CD14-positive monocyte (primary cell): ENCODE results near the gene LRRTM4. TPM values are rescaled to one million over a fixed set of nuclear protein-coding genes. Genes with fewer than 3 reads are reported as not detected.
"Not testable (repeated sequence)": the region's sequence is repeated elsewhere in the genome, so short reads cannot be mapped to it uniquely, and the experiment has no call there.

Experiments used
- DNase-seq, 3 donors: peaks; one replicate each; pipeline ENCODE4 v3.0.0-alpha.2; 2011 to 2022
- H2AFZ ChIP-seq: 2 replicates; pipeline ENCODE4 v1.6.0; 2012; ENCODE audit warnings: mild to moderate bottlenecking, low read depth, low read length, inconsistent platforms; ENCODE audit not compliant: insufficient read depth, poor library complexity, severe bottlenecking
- H3K27ac ChIP-seq, 2 donors: 1 replicate in 1 of 2; 2 replicates in 1 of 2; pipeline ENCODE4 v1.5.1; 2012 to 2013; ENCODE audit warnings: low read length in 2 of 2, control low read depth in 1 of 2, inconsistent platforms in 1 of 2, low read depth in 1 of 2, mild to moderate bottlenecking in 1 of 2
- H3K27me3 ChIP-seq, 2 donors: one replicate each; pipeline versions ENCODE4 v1.6.0 to v1.6.1; 2011 to 2013; ENCODE audit warnings: low read length in 2 of 2; ENCODE audit not compliant: control insufficient read depth in 2 of 2, insufficient read depth in 2 of 2
- H3K36me3 ChIP-seq, 2 donors: replicated peaks in 1 of 2; 1 replicate in 1 of 2; 2 replicates in 1 of 2; pipeline versions ENCODE4 v1.5.1 to v1.6.1; 2012 to 2013; ENCODE audit warnings: low read length in 2 of 2, control low read depth in 1 of 2, inconsistent platforms in 1 of 2, mild to moderate bottlenecking in 1 of 2; ENCODE audit not compliant: insufficient read depth in 2 of 2, control insufficient read depth in 1 of 2
- H3K4me1 ChIP-seq, 2 donors: 1 replicate in 1 of 2; 2 replicates in 1 of 2; pipeline versions ENCODE4 v1.5.1 to v1.6.1; 2012 to 2013; ENCODE audit warnings: low read length in 2 of 2, control low read depth in 1 of 2, inconsistent platforms in 1 of 2, mild to moderate bottlenecking in 1 of 2, moderate library complexity in 1 of 2; ENCODE audit not compliant: insufficient read depth in 2 of 2, control insufficient read depth in 1 of 2
- H3K4me2 ChIP-seq: replicated peaks from 2 replicates; pipeline ENCODE3; 2012; ENCODE audit warnings: low read length, moderate library complexity, mild to moderate bottlenecking; ENCODE audit not compliant: poor library complexity, severe bottlenecking; ENCODE audit errors: extremely low read depth
- H3K4me3 ChIP-seq, 3 experiments: fragments of 200-600 bp in 1 of 3; sonication (generic) in 1 of 3; replicated peaks in 1 of 3; 1 replicate in 2 of 3; 2 replicates in 1 of 3; pipeline ENCODE4 v1.5.1; 2011 to 2013; ENCODE audit warnings: low read length in 3 of 3, mild to moderate bottlenecking in 3 of 3, control low read depth in 2 of 3, low read depth in 2 of 3, inconsistent platforms in 1 of 3, moderate library complexity in 1 of 3
- H3K79me2 ChIP-seq: 2 replicates; pipeline ENCODE4 v1.6.0; 2012; ENCODE audit warnings: mild to moderate bottlenecking, control low read depth, inconsistent platforms, low read length, moderate library complexity; ENCODE audit not compliant: insufficient read depth
- H3K9ac ChIP-seq: 2 replicates; pipeline ENCODE4 v1.6.0; 2017; ENCODE audit warnings: low read length, mild to moderate bottlenecking; ENCODE audit not compliant: insufficient read depth, poor library complexity, severe bottlenecking
- H3K9me3 ChIP-seq, 2 donors: replicated peaks in 1 of 2; 1 replicate in 1 of 2; 2 replicates in 1 of 2; pipeline versions ENCODE4 v1.5.1 to v1.6.1; 2012 to 2013; ENCODE audit warnings: low read length in 2 of 2, control low read depth in 1 of 2; ENCODE audit not compliant: control insufficient read depth in 1 of 2, insufficient read depth in 1 of 2
- H4K20me1 ChIP-seq: 2 replicates; pipeline ENCODE4 v1.6.0; 2012; ENCODE audit warnings: mild to moderate bottlenecking, low read length, control low read depth, moderate library complexity; ENCODE audit not compliant: insufficient read depth
- H3K27ac Mint-ChIP-seq, 7 donors: one replicate each; pipeline ENCODE4 v1.8.0; 2020; ENCODE audit warnings: mild to moderate bottlenecking in 7 of 7, mixed read lengths in 7 of 7, moderate library complexity in 6 of 7, inconsistent platforms in 2 of 7
- H3K27me3 Mint-ChIP-seq, 3 donors: one replicate each; pipeline ENCODE4 v1.8.0; 2021 to 2022; ENCODE audit warnings: low read depth in 3 of 3, mild to moderate bottlenecking in 3 of 3, mixed read lengths in 3 of 3, moderate library complexity in 3 of 3, inconsistent platforms in 1 of 3
- H3K36me3 Mint-ChIP-seq, 2 donors: one replicate each; pipeline ENCODE4 v1.8.0; 2020; ENCODE audit warnings: mixed read lengths in 2 of 2, inconsistent platforms in 1 of 2, mild to moderate bottlenecking in 1 of 2
- H3K4me1 Mint-ChIP-seq: one replicate; pipeline ENCODE4 v1.8.0; 2020; ENCODE audit warnings: mild to moderate bottlenecking, mixed read lengths
- H3K4me3 Mint-ChIP-seq, 2 donors: one replicate each; pipeline ENCODE4 v1.8.0; 2020; ENCODE audit warnings: mild to moderate bottlenecking in 2 of 2, mixed read lengths in 2 of 2, moderate library complexity in 1 of 2
- H3K9me3 Mint-ChIP-seq, 7 donors: one replicate each; pipeline ENCODE4 v1.8.0; 2020 to 2022; ENCODE audit warnings: mixed read lengths in 7 of 7, mild to moderate bottlenecking in 6 of 7, moderate library complexity in 6 of 7, inconsistent platforms in 2 of 7
- WGBS: methylation state at CpG from one replicate; pipeline ENCODE4 v1.1.5; 2013; ENCODE audit warnings: missing lambda C conversion rate; ENCODE audit not compliant: insufficient coverage; 5-methylcytosine and 5-hydroxymethylcytosine counted together
- intact Hi-C, 2 donors: fragments of 100-400 bp; cut with micrococcal nuclease; formaldehyde crosslinking; loops; one replicate each; pipeline versions ENCODE4 v1.15.0 to v1.15.1; 2023
- polyA plus RNA-seq, 3 donors: library from polyadenylated mRNA; depleted of rRNA in 1 of 3; unstranded in 2 of 3; stranded (reverse) in 1 of 3; fragments of 300-500 nt in 2 of 3; fragments of >200 nt in 1 of 3; fragmentation: Illumina TruSeq in 2 of 3; gene quantifications; 1 replicate in 2 of 3; 2 replicates in 1 of 3; pipeline ENCODE4 v1.2.3, GENCODE V29; 2012 to 2021
- TF ChIP-seq, protein P1 (sequence below): fragments of 200-600 bp; IDR thresholded peaks from one replicate; pipeline ENCODE4 v1.8.0; 2022; ENCODE audit warnings: antibody characterized with exemption, mild to moderate bottlenecking

The LRRTM4 gene
- polyA plus RNA-seq, 3 donors = not detected

DNA sequence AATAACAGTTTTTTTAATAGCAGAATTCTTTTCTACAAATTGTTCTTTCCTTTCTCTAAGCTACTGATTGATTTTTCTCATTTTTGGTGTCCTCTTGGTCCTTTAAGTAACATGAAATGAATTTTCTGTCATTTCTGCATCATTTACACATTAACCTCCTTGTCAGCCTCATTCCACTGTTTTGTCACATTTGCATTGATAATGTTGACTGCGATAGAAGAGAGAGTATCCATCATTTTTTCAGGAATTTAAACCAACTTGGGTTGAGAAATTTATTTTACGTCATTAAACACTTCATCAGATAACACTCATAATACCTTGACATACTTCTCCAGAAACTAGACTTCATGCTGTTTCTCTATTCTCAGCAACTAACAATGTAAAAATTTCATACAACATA is 422.2 kb downstream of the LRRTM4 start:
- no peaks in the 10 kb centered on the region for H3K9me3 ChIP-seq
- DNase-seq = no peak
- TF ChIP-seq, protein P1, sequence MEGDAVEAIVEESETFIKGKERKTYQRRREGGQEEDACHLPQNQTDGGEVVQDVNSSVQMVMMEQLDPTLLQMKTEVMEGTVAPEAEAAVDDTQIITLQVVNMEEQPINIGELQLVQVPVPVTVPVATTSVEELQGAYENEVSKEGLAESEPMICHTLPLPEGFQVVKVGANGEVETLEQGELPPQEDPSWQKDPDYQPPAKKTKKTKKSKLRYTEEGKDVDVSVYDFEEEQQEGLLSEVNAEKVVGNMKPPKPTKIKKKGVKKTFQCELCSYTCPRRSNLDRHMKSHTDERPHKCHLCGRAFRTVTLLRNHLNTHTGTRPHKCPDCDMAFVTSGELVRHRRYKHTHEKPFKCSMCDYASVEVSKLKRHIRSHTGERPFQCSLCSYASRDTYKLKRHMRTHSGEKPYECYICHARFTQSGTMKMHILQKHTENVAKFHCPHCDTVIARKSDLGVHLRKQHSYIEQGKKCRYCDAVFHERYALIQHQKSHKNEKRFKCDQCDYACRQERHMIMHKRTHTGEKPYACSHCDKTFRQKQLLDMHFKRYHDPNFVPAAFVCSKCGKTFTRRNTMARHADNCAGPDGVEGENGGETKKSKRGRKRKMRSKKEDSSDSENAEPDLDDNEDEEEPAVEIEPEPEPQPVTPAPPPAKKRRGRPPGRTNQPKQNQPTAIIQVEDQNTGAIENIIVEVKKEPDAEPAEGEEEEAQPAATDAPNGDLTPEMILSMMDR = no peak
- H3K9ac ChIP-seq = no peak overlapping the region
- H2AFZ ChIP-seq = no peak overlapping the region
- no peaks in the 10 kb centered on the region for H3K27me3 Mint-ChIP-seq
- WGBS = no CpG with 5 or more reads among the region's 2 CpGs
- H3K79me2 ChIP-seq = no peaks in the 10 kb centered on the region
- no peak overlapping the region for H3K4me2 ChIP-seq
- H3K36me3 Mint-ChIP-seq = no peaks in the 10 kb centered on the region
- no peaks in the 10 kb centered on the region for H3K4me1 ChIP-seq
- no peaks in the 10 kb centered on the region for H3K4me1 Mint-ChIP-seq
- no peak overlapping the region for H3K4me3 ChIP-seq
- intact Hi-C loops = no loop called here
- H3K27ac ChIP-seq = no peak overlapping the region
- H3K27ac Mint-ChIP-seq = no peak overlapping the region
- H4K20me1 ChIP-seq = no peaks in the 10 kb centered on the region
- H3K36me3 ChIP-seq = no peaks in the 10 kb centered on the region
- peaks cover 0 to 5% (median 3%) of the 10 kb centered on the region in 7 donors for H3K9me3 Mint-ChIP-seq
- H3K4me3 Mint-ChIP-seq = no peak overlapping the region
- no peaks in the 10 kb centered on the region for H3K27me3 ChIP-seq

DNA sequence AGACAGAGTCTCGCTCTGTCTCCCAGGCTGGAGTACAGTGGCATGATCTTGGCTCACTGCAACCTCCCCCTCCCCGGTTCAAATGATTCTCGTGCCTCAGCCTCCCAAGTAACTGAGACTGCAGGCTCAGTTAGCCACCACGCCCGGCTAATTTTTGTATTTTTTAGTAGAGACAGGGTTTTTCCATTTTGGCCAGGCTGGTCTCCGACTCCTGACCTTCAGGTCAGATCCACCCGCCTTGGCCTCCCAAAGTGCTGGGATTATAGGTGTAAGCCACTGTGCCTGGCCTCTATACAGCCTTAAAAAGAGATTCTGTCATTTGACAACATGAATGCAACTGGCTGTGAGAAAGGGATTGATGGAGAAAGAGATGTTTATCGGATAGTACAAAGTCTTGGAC is 426.7 kb downstream of the LRRTM4 start:
- H2AFZ ChIP-seq, H3K9me3 Mint-ChIP-seq, H3K4me2 ChIP-seq, H3K4me3 Mint-ChIP-seq, H3K9me3 ChIP-seq, H3K36me3 Mint-ChIP-seq, H3K27ac ChIP-seq, H3K4me1 Mint-ChIP-seq, DNase-seq, H3K4me1 ChIP-seq, H3K27ac Mint-ChIP-seq, H4K20me1 ChIP-seq, intact Hi-C loops, H3K4me3 ChIP-seq, H3K79me2 ChIP-seq, H3K27me3 Mint-ChIP-seq, H3K27me3 ChIP-seq, H3K36me3 ChIP-seq, H3K9ac ChIP-seq: not testable (repeated sequence)
- WGBS = 87% methylated on average over 3 of the region's 8 CpGs
